ENCODE measurements around the gene KCNG1. TPM values are rescaled to one million over a fixed set of nuclear protein-coding genes. Genes with fewer than 3 reads are reported as not detected.

The KCNG1 gene
- total and polyA plus RNA-seq, 2 of the 13 experiments (the other 11 are each of a cell fraction or from before 2014, with no cell fraction given), result not detected

DNA sequence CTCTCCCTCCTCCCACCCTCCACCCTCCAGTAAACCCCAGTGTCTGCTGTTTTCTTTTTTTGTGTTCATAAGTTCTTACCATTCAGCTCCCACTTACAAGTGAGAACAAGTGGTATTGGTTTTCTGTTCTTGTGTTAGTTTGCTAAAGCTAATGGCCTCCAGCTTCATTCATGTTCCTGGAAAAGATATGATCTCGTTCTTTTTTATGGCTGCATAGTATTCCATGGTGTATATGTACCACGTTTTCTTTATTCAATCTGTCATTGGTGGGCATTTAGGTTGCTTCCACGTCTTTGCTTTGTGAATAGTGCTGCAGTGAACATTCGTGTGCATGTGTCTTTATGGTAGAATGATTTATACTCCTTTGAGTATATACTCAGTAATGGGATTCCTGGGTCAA lies 42.7 kb upstream of the KCNG1 start:
- H3K9me3 ChIP-seq (ENCODE audit: low read length), result no peaks in the 10 kb centered on the region
- no peaks in the 10 kb centered on the region for H3K79me2 ChIP-seq (ENCODE audit: insufficient read depth, low read length)
- DNase-seq (ENCODE audit: low spot score), result no peak
- H3K36me3 ChIP-seq (replicated peaks in 1 of 2; ENCODE audit: control insufficient read depth in 1 of 2, insufficient read depth in 2 of 2, low read length in 2 of 2), result no peaks in the 10 kb centered on the region
- POLR2A ChIA-PET, result no interaction called here
- H3K4me3 ChIP-seq (replicated peaks in 1 of 3; ENCODE audit: insufficient read depth in 1 of 3, low read depth in 2 of 3, low read length in 3 of 3), result no peak overlapping the region
- H2AFZ ChIP-seq (ENCODE audit: low read length), result no peak overlapping the region
- H3K27ac ChIP-seq (ENCODE audit: extremely low read length, insufficient read depth, low read length), result no peak overlapping the region
- H3K27me3 ChIP-seq (ENCODE audit: control insufficient read depth in 1 of 2, insufficient read depth in 2 of 2, low read length in 2 of 2), result peaks cover 0 to 8% of the 10 kb centered on the region in 2 experiments; a peak in 1 of 5 replicates
- no peak overlapping the region for H3K9ac ChIP-seq (ENCODE audit: insufficient read depth, low read depth, low read length)
- WGBS (ENCODE audit: low lambda C conversion rate), result under 1% methylated on average over 4 of the region's 4 CpGs
- H4K20me1 ChIP-seq (ENCODE audit: insufficient read depth, low read length), result no peaks in the 10 kb centered on the region
- BruUV-seq (replicated peaks), result no TSS peak
- no peak for ATAC-seq
- TF ChIP-seq MBNL3 (CRISPR knock-in tag; conservative IDR thresholded peaks at IDR 0.05) (no peak), HDAC6 (IDR thresholded peaks at IDR 0.05; ENCODE audit: low read depth, low read length) (no peak), NCOA5 (CRISPR knock-in tag; IDR thresholded peaks at IDR 0.05) (no peak), ZZZ3 (CRISPR knock-in tag; IDR thresholded peaks at IDR 0.05; ENCODE audit: borderline replicate concordance) (no peak), ZNF160 (CRISPR knock-in tag; IDR thresholded peaks at IDR 0.05) (no peak)
- no peak for FAIRE-seq
- no peak overlapping the region for H3K4me2 ChIP-seq (ENCODE audit: low read depth, low read length)
- CTCF ChIA-PET (ENCODE audit: low intra/inter-chr PET ratio, low total read pairs), result no interaction called here
- intact Hi-C loops (cut with micrococcal nuclease; ENCODE audit: unreplicated experiment) (no loop called here), in situ Hi-C loops (cut with HindIII; ENCODE audit: extremely low pct_ligation_motif_present, low pct_unique_long_range_greater_than_20kb) (no loop called here)
- H3K4me1 ChIP-seq (ENCODE audit: insufficient read depth, low read length), result peaks cover 7% of the 10 kb centered on the region

DNA sequence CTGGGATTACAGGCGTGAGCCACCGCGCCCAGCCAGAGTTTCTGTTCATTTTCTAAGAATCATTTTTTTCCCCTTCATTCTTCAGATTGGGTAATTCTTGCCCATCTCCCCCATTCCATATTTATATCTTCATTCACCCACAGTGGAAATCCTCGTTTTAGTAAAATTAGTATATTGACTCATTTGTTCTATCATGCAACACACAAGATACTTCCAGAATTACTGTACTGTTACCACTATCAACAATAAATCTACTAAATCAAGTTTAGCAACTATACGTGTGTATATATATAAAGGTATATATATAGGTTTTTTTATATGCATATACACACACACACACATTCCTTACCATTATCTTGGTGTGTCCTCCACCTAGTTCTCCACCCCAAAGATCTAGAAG lies 41.2 kb upstream of the KCNG1 start:
- WGBS (ENCODE audit: low lambda C conversion rate), result 48% methylated on average over 5 of the region's 5 CpGs
- H3K9ac ChIP-seq (ENCODE audit: insufficient read depth, low read depth, low read length), result no peak overlapping the region
- BruUV-seq (replicated peaks), result no TSS peak
- no peaks in the 10 kb centered on the region for H3K36me3 ChIP-seq (replicated peaks in 1 of 2; ENCODE audit: control insufficient read depth in 1 of 2, insufficient read depth in 2 of 2, low read length in 2 of 2)
- in situ Hi-C loops (cut with HindIII; ENCODE audit: extremely low pct_ligation_motif_present, low pct_unique_long_range_greater_than_20kb), result no loop called here
- no peak overlapping the region for H3K27ac ChIP-seq (ENCODE audit: extremely low read length, insufficient read depth, low read length)
- intact Hi-C loops (cut with micrococcal nuclease; ENCODE audit: unreplicated experiment), result no loop called here
- no peak overlapping the region for H3K4me2 ChIP-seq (ENCODE audit: low read depth, low read length)
- peaks cover 7% of the 10 kb centered on the region for H3K4me1 ChIP-seq (ENCODE audit: insufficient read depth, low read length)
- no peaks in the 10 kb centered on the region for H3K9me3 ChIP-seq (ENCODE audit: low read length)
- H2AFZ ChIP-seq (ENCODE audit: low read length), result no peak overlapping the region
- no peaks in the 10 kb centered on the region for H3K79me2 ChIP-seq (ENCODE audit: insufficient read depth, low read length)
- POLR2A ChIA-PET, result no interaction called here
- CTCF ChIA-PET (ENCODE audit: low intra/inter-chr PET ratio, low total read pairs), result no interaction called here
- FAIRE-seq (no peak), DNase-seq (ENCODE audit: low spot score) (no peak), ATAC-seq (no peak)
- H4K20me1 ChIP-seq (ENCODE audit: insufficient read depth, low read length), result no peaks in the 10 kb centered on the region
- H3K27me3 ChIP-seq (ENCODE audit: control insufficient read depth in 1 of 2, insufficient read depth in 2 of 2, low read length in 2 of 2), result peaks cover 0 to 8% of the 10 kb centered on the region in 2 experiments; a peak in 1 of 5 replicates
- H3K4me3 ChIP-seq (replicated peaks in 1 of 3; ENCODE audit: insufficient read depth in 1 of 3, low read depth in 2 of 3, low read length in 3 of 3), result no peak overlapping the region
- no peak for TF ChIP-seq CBX5 (CRISPR knock-in tag; IDR thresholded peaks at IDR 0.05; ENCODE audit: borderline replicate concordance)
- TF ChIP-seq ZFP41 (CRISPR knock-in tag; IDR thresholded peaks at IDR 0.05; ENCODE audit: borderline replicate concordance), result no peak
- no peak for TF ChIP-seq KLF16 (CRISPR knock-in tag; IDR thresholded peaks at IDR 0.05)
- no peak for TF ChIP-seq KIAA2018 (CRISPR knock-in tag; IDR thresholded peaks at IDR 0.05; ENCODE audit: borderline replicate concordance)
- TF ChIP-seq ZMYM2 (CRISPR knock-in tag; IDR thresholded peaks at IDR 0.05), result no peak
- no peak for TF ChIP-seq ZKSCAN1 (IDR thresholded peaks at IDR 0.05; ENCODE audit: low read length)
- no peak for TF ChIP-seq ZKSCAN5 (CRISPR knock-in tag; IDR thresholded peaks at IDR 0.05)
- TF ChIP-seq ZNF34 (CRISPR knock-in tag; IDR thresholded peaks at IDR 0.05; ENCODE audit: borderline replicate concordance), result no peak
